Measurements from ENCODE around the gene PCBP3. TPM values are rescaled to one million over a fixed set of nuclear protein-coding genes. Genes with fewer than 3 reads are reported as not detected.
A peak's percentile ranks its signal among the peaks of the same experiment; 100 is the strongest.
"Not testable (repeated sequence)": the region's sequence is repeated elsewhere in the genome, so short reads cannot be mapped to it uniquely, and the experiment has no call there.

Gene PCBP3
- 15.2 and 29.4 TPM in 2 replicates for total RNA-seq (2014; rRNA removed; shearing (Covaris generic))

DNA sequence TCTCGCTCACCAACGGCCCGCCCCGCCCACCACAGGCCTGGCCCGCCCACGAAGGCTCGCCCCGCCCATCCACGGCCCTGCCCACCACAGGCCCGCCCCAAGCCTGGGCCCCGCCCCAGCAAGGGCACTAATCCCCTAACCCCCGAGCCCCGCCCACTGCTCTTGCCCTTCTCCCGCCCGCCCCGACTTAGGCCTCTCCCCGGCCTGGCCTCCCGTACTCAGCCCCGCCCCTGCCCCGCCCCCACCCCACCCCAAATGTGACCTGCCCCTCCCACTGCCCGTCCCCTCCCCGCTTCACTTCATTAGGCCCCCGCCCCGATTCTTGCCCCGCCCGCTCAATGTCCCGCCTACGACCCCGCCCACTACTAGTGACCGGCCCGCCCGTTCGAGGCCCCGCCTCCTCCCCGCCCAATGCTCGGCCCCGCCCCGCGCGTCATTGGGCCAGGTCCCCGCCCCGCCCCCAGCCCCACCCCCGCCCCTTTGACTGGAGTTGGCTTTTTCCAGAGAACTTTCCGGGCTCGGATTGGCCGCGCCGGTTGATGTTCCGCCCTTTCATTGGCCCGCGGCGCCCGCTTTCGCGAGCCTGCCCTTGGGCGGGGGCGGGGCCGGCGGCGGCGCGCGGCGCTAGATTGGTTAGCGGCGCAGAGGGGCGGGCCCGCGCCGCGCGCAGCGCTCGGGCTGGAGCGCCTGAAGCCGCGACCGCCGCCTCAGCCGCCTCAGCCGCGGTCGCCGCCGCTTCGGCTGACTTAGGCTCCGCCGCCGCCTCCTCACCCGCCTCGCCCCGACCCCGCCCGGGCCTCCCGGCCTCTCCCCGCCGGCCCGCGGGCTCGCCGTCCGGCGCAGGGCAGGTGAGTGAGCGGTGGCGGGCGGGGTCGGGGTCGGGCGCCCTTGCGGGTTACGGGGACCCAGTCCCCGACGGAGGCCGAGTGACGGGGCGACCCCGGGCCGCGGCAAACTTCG lies at the start of gene PCBP3:
PCBP3 (plus strand) TSS at position 705 of the 960 bp plus-strand sequence. CDS start 206,361 bp downstream, outside the sequence.
- Histone ChIP-seq H3K27ac (peak within 1 kb of the TSS; percentile 79), H3K4me1 (replicated peaks) (peaks cover 38% of the 10 kb centered on the region), H3K9me3 (replicated peaks) (peaks cover 2% of the 10 kb centered on the region), H3K36me3 (peaks cover 5% of the 10 kb centered on the region; the same call in 1 of the 2 replicates), H3K27me3 (replicated peaks) (no peaks in the 10 kb centered on the region), H3K4me3 (peak within 1 kb of the TSS; percentile 99)
- DNase-seq (ENCODE audit: low read depth in 1 of 2, low spot score in 2 of 2): peak; percentile 86 to 100

DNA sequence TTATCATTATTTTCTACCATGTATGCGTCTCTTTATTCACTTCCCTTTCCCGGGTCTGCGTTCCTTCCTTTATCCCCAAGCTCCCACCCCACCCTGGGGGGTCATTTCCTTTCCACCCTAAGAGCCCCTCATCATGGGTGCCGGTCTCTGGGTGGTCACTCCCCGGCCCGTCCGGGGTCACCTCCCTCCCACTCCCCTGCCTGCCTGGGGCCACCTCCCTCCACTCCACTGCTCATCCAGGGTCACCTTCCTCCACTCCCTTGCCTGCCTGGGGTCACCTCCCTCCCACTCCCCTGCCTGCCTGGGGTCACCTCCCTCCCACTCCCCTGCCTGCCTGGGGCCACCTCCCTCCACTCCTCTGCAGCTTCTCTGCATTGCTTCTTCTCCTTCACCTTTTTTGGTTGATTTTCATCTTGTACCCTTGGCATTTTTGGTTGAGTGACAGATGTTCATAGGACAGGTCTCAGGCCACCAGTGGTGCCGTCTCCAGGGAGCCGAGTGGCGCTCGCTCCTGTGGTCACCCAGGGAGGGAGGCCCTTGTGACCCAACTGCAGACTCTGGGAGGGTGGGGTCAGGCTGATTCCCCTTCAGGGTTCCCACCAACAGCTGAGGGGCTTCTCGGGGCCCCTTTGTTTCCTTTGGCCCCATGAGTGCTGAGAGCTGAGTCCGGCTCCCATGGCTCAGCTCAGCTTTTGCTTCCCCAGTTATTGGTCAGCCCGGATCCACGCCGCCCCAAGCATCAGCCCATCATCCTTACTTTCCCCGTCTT lies 48.6 kb upstream of the PCBP3 start:
- H3K4me3 ChIP-seq: no peak overlapping the region
- peaks cover 4% of the 10 kb centered on the region for H3K9me3 ChIP-seq (replicated peaks)
- H3K4me1 ChIP-seq (replicated peaks): peaks cover 8% of the 10 kb centered on the region; the same call in 1 of the 2 replicates
- DNase-seq (ENCODE audit: low read depth in 1 of 2, low spot score in 2 of 2): no peak
- H3K27me3 ChIP-seq (replicated peaks): no peaks in the 10 kb centered on the region
- no peak overlapping the region for H3K27ac ChIP-seq
- no peaks in the 10 kb centered on the region for H3K36me3 ChIP-seq

GRCh38 chr21:45595574-45596295 lies 47.8 kb upstream of the PCBP3 start:
- peaks cover 4% of the 10 kb centered on the region; the same call in 1 of the 2 replicates for H3K4me1 ChIP-seq (replicated peaks)
- H3K36me3 ChIP-seq: no peaks in the 10 kb centered on the region
- no peak overlapping the region for H3K4me3 ChIP-seq
- no peaks in the 10 kb centered on the region for H3K27me3 ChIP-seq (replicated peaks)
- no peak for DNase-seq (ENCODE audit: low read depth in 1 of 2, low spot score in 2 of 2)
- no peaks in the 10 kb centered on the region for H3K9me3 ChIP-seq (replicated peaks)
- no peak overlapping the region for H3K27ac ChIP-seq

GRCh38 chr21:45596704-45597318 lies 46.7 kb upstream of the PCBP3 start:
- DNase-seq (ENCODE audit: low read depth in 1 of 2, low spot score in 2 of 2): peak; percentile 57 to 75
- H3K9me3 ChIP-seq (replicated peaks): no peaks in the 10 kb centered on the region
- no peaks in the 10 kb centered on the region for H3K36me3 ChIP-seq
- no peaks in the 10 kb centered on the region for H3K4me1 ChIP-seq (replicated peaks)
- no peak overlapping the region for H3K4me3 ChIP-seq
- H3K27ac ChIP-seq: no peak overlapping the region
- no peaks in the 10 kb centered on the region for H3K27me3 ChIP-seq (replicated peaks)

DNA sequence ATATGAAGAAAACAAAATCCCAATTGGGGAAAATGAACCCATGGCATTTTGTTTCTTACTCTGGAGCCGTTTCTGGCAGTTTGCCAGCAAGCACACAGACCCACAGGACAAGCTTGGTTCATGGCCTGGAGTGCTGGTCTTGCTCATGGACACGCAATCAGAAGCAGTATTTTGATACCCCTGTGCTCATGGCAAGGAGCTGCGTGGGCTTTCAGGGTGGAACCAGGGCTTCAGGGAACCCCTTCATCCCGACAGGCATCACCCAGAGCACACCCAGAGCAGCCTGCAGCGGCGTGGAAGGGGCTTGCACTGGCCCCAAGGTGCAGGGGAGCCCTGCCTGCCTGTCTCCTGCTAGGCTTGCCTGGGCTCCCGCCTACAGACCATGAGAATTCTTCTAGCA lies 45.4 kb upstream of the PCBP3 start:
- Histone ChIP-seq H3K36me3 (no peaks in the 10 kb centered on the region), H3K4me1 (replicated peaks) (no peaks in the 10 kb centered on the region), H3K27me3 (replicated peaks) (no peaks in the 10 kb centered on the region), H3K4me3 (no peak overlapping the region), H3K9me3 (replicated peaks) (no peaks in the 10 kb centered on the region; the same call in 1 of the 2 replicates), H3K27ac (no peak overlapping the region)
- DNase-seq (ENCODE audit: low read depth in 1 of 2, low spot score in 2 of 2): no peak

DNA sequence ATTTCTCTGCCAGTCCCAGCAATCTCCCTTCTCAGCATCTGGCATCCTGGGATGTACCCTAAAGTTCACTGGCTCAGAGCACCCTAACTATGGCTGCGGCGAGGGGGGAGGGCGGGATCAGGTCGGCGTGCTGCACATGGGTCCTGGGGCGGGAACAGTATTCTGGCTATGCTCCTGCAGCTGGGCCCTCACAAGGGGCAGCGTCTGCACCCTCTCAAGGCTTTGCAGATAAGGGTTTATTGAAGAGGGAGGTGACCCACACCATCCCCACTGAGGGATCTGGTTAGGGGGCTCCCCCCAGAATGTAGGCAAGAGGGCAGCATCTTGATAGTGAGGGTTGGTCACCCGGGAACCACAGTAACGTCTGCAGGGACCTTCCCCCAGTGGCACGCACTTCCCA lies 44.9 kb upstream of the PCBP3 start:
- H3K4me1 ChIP-seq (replicated peaks): no peaks in the 10 kb centered on the region
- H3K27ac ChIP-seq: no peak overlapping the region
- H3K4me3 ChIP-seq: no peak overlapping the region
- no peaks in the 10 kb centered on the region for H3K27me3 ChIP-seq (replicated peaks)
- DNase-seq (ENCODE audit: low read depth in 1 of 2, low spot score in 2 of 2): no peak
- H3K36me3 ChIP-seq: no peaks in the 10 kb centered on the region
- no peaks in the 10 kb centered on the region; the same call in 1 of the 2 replicates for H3K9me3 ChIP-seq (replicated peaks)

DNA sequence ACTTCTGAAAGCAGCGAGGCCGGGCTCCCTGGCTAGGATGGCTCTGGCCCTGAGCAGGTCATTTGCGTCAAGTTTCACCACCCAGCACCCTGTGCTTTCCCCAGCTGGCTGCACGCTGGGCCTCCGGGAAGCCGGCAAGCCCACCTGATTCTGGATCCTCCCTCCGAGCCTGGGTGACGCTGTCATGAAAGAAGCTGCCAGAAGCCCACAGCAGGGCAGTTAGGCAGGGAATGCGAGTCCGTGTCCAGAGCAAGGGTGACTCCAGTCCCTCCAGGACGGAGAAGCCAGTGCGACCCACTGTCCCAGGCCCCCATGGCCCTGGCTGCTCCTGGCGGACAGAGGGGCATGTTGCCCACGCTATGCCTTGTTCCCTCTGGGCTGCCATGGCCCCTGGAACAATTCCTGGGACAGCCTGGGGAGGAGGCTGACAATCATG lies 44.4 kb upstream of the PCBP3 start:
- Histone ChIP-seq H3K27me3 (replicated peaks) (no peaks in the 10 kb centered on the region), H3K4me3 (no peak overlapping the region), H3K36me3 (no peaks in the 10 kb centered on the region), H3K9me3 (replicated peaks) (no peaks in the 10 kb centered on the region; the same call in 1 of the 2 replicates), H3K4me1 (replicated peaks) (no peaks in the 10 kb centered on the region), H3K27ac (no peak overlapping the region)
- DNase-seq (ENCODE audit: low read depth in 1 of 2, low spot score in 2 of 2): no peak

DNA sequence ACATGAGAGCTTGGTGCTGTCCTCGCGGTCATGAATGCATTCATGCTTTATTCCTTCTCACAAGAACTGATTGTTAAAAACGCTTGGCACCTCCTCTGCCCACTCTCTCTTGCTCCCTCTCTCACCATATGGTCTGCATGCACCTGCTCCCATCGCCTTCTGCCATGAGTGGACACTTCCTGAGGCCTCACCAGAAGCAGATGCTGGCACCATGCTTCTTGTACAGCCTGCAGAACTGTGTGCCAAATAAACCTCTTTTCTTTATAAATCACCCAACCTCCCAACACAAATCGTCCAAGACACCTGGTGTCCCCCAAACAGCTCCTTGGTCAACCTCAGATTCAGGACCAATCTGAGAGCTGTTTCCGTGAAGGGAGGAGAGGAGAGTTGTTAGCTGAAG lies 43.3 kb upstream of the PCBP3 start:
- H3K27me3 ChIP-seq (replicated peaks): no peaks in the 10 kb centered on the region
- DNase-seq (ENCODE audit: low read depth in 1 of 2, low spot score in 2 of 2): no peak
- H3K4me3 ChIP-seq: no peak overlapping the region
- H3K9me3 ChIP-seq (replicated peaks): no peaks in the 10 kb centered on the region; the same call in 1 of the 2 replicates
- no peak overlapping the region for H3K27ac ChIP-seq
- no peaks in the 10 kb centered on the region for H3K4me1 ChIP-seq (replicated peaks)
- no peaks in the 10 kb centered on the region for H3K36me3 ChIP-seq

- Histone ChIP-seq H3K27ac (no peak overlapping the region), H3K27me3 (replicated peaks) (no peaks in the 10 kb centered on the region), H3K9me3 (replicated peaks) (no peaks in the 10 kb centered on the region; the same call in 1 of the 2 replicates), H3K36me3 (no peaks in the 10 kb centered on the region), H3K4me3 (no peak overlapping the region), H3K4me1 (replicated peaks) (no peaks in the 10 kb centered on the region)
- no peak for DNase-seq (ENCODE audit: low read depth in 1 of 2, low spot score in 2 of 2)
These were observed 42.0 kb upstream of the PCBP3 start for GRCh38 chr21:45601551-45601950.

DNA sequence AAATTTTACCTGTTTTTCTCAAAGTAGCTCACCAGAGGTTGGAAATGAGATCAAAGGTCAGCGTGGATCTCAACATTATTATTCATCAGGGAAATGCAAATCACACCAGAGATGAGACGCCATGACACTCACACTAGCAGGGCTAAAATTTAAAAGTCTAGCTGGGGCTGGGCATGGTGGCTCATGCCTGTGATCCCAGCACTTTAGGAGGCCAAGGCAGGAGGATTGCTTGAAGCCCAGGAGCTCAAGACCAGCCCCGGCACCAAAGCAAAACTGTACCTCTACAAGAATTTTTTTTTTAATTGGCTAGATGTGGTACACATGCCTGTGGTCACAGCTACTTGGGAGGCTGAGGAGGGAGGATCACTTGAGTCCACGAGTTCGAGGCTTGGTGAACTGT lies 41.4 kb upstream of the PCBP3 start:
- Histone ChIP-seq H3K36me3 (no peaks in the 10 kb centered on the region), H3K9me3 (replicated peaks) (no peaks in the 10 kb centered on the region; the same call in 1 of the 2 replicates), H3K4me1 (replicated peaks) (no peaks in the 10 kb centered on the region), H3K27ac (no peak overlapping the region), H3K27me3 (replicated peaks) (no peaks in the 10 kb centered on the region), H3K4me3 (no peak overlapping the region)
- DNase-seq (ENCODE audit: low read depth in 1 of 2, low spot score in 2 of 2): no peak

DNA sequence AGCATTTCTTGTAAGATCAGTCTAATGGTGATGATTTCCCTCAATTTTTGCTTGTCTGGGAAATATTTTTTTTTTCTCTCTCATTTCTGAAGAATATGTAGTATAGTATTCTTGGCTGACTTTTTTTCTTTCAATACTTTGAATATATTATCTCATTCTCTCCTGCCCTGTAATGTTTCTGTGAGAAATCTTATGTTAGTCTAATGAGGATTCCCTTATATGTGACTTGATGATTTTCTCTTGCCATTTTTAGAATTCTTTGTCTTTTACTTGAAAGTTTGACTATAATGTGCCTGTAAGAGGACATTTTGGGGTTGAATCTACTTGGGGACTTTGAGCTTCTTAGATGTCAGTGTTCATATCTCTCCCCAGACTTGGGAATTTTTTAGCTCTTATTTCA lies 40.0 kb upstream of the PCBP3 start:
- no peak overlapping the region for H3K27ac ChIP-seq
- H3K27me3 ChIP-seq (replicated peaks): no peaks in the 10 kb centered on the region
- no peaks in the 10 kb centered on the region for H3K4me1 ChIP-seq (replicated peaks)
- no peak for DNase-seq (ENCODE audit: low read depth in 1 of 2, low spot score in 2 of 2)
- H3K36me3 ChIP-seq: no peaks in the 10 kb centered on the region
- H3K4me3 ChIP-seq: no peak overlapping the region
- H3K9me3 ChIP-seq (replicated peaks): no peaks in the 10 kb centered on the region; the same call in 1 of the 2 replicates

DNA sequence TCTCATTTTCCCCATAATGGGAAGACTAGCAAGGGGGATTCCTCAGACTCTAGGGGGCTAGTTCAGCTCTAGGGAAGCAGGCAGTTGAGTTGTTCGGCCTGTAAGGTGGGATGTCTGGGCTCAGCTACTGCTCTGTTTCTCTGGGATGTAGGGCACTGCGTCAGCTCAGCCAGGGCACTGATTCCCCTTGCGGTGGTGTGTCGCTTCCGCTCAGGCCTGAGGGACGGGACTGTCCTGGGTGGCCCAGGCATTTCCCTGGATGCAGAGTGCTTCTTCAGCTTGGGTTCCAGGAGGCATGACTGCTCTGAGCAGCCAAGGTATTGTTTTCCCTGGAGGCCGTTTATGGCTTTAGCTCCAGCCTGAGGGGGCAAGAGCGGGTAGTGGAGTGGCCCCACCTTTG lies 38.8 kb upstream of the PCBP3 start:
- not testable (repeated sequence) for H3K27ac ChIP-seq; DNase-seq (ENCODE audit: low read depth in 1 of 2, low spot score in 2 of 2); H3K36me3 ChIP-seq; H3K4me1 ChIP-seq (replicated peaks); H3K4me3 ChIP-seq; H3K27me3 ChIP-seq (replicated peaks); H3K9me3 ChIP-seq (replicated peaks)

All from SJSA1 (cell line).